NCI-H1048 (cell line): Measurements from ENCODE around the gene CKAP2.
"Not testable (repeated sequence)": the region's sequence is repeated elsewhere in the genome, so short reads cannot be mapped to it uniquely, and the experiment has no call there.

Source experiments
- DNase-seq: peaks from one replicate; lab custom pipeline; 2025; lab: John Stamatoyannopoulos, UW

CKAP2 gene

GRCh38 chr13:52454820-52455676, at the start of gene CKAP2:
CKAP2 (plus strand) TSS chr13:52455478; CDS start chr13:52455557, 79 bp downstream.
- peak; percentile 68 for DNase-seq

- DNase-seq = no peak
Measured at GRCh38 chr13:52405767-52406494, 49.3 kb upstream of the CKAP2 start, which contains the start of gene THSD1. THSD1 (minus strand) TSS chr13:52406172; CDS start chr13:52402600, 3,572 bp downstream.

- DNase-seq = no peak
Measured at GRCh38 chr13:52406629-52407028, 48.6 kb upstream of the CKAP2 start.

GRCh38 chr13:52407436-52407835, 47.8 kb upstream of the CKAP2 start:
- DNase-seq = not testable (repeated sequence)

- not testable (repeated sequence) for DNase-seq
Measured at GRCh38 chr13:52408071-52408658, 47.1 kb upstream of the CKAP2 start.

- DNase-seq = no peak
Measured at GRCh38 chr13:52411629-52412028, 43.6 kb upstream of the CKAP2 start.

- DNase-seq = no peak
Measured at GRCh38 chr13:52412128-52412527, 43.1 kb upstream of the CKAP2 start.

GRCh38 chr13:52414051-52414450, 41.2 kb upstream of the CKAP2 start:
- DNase-seq = no peak

GRCh38 chr13:52414963-52415362, 40.3 kb upstream of the CKAP2 start:
- no peak for DNase-seq

- no peak for DNase-seq
Measured at GRCh38 chr13:52419080-52419479, 36.2 kb upstream of the CKAP2 start.

- DNase-seq = no peak
Measured at GRCh38 chr13:52421216-52421615, 34.1 kb upstream of the CKAP2 start.

- no peak for DNase-seq
Measured at GRCh38 chr13:52428295-52428694, 27.0 kb upstream of the CKAP2 start.

- DNase-seq = no peak
Measured at GRCh38 chr13:52432456-52432855, 22.8 kb upstream of the CKAP2 start.

GRCh38 chr13:52446265-52446664, 9.0 kb upstream of the CKAP2 start:
- DNase-seq = no peak

- DNase-seq = no peak
Measured at GRCh38 chr13:52447354-52447753, 7.9 kb upstream of the CKAP2 start.

GRCh38 chr13:52447815-52448552, 7.3 kb upstream of the CKAP2 start:
- DNase-seq = no peak

- no peak for DNase-seq
Measured at GRCh38 chr13:52449331-52450011, 5.8 kb upstream of the CKAP2 start.

- peak; percentile 63 for DNase-seq
Measured at GRCh38 chr13:52450012-52450792, 5.1 kb upstream of the CKAP2 start, which contains the start of gene VPS36. VPS36 (minus strand) TSS chr13:52450634; CDS start chr13:52450594, 40 bp downstream.

GRCh38 chr13:52450793-52451116, 4.5 kb upstream of the CKAP2 start:
- no peak for DNase-seq

GRCh38 chr13:52451135-52451804, 4.0 kb upstream of the CKAP2 start:
- no peak for DNase-seq
